Stimulated activated CD4-positive, alpha-beta T cell treated with anti-CD3 and anti-CD28 coated beads, Interleukin-12 subunit alpha, Interleukin-12 subunit beta, amount 100 ng/mL, for 24 hours (primary cell): ENCODE measurements around the gene HMGB4.

ENCODE experiments used
- DNase-seq, 2 experiments: peaks; one replicate each; pipeline ENCODE4 v3.0.0-alpha.2; 2020; ENCODE audit warnings: low read depth in 2 of 2

The HMGB4 gene

GRCh38 chr1:33863779-33864178 is at the start of gene HMGB4:
TSS of gene HMGB4 (plus strand) at chr1:33864079. CDS start at chr1:33864192, 113 bp downstream.
- no peak for DNase-seq

- no peak for DNase-seq
Measured at GRCh38 chr1:33814166-33814565, 49.7 kb upstream of the HMGB4 start.

GRCh38 chr1:33815061-33815460 is 48.8 kb upstream of the HMGB4 start:
- no peak for DNase-seq

GRCh38 chr1:33818071-33818470 is 45.8 kb upstream of the HMGB4 start:
- no peak for DNase-seq

- DNase-seq, result no peak
Measured at GRCh38 chr1:33819290-33819912, 44.5 kb upstream of the HMGB4 start.

- no peak for DNase-seq
Measured at GRCh38 chr1:33819913-33820311, 44.0 kb upstream of the HMGB4 start.

GRCh38 chr1:33820804-33821203 is 43.1 kb upstream of the HMGB4 start:
- DNase-seq, result no peak

GRCh38 chr1:33821291-33821690 is 42.6 kb upstream of the HMGB4 start:
- DNase-seq, result no peak

GRCh38 chr1:33822396-33822795 is 41.5 kb upstream of the HMGB4 start:
- no peak for DNase-seq

GRCh38 chr1:33823401-33823800 is 40.5 kb upstream of the HMGB4 start:
- DNase-seq, result no peak

GRCh38 chr1:33823830-33824229 is 40.0 kb upstream of the HMGB4 start:
- no peak for DNase-seq

GRCh38 chr1:33824321-33824720 is 39.6 kb upstream of the HMGB4 start:
- DNase-seq, result no peak

- DNase-seq, result no peak
Measured at GRCh38 chr1:33824971-33825370, 38.9 kb upstream of the HMGB4 start.

- DNase-seq, result no peak
Measured at GRCh38 chr1:33825506-33825905, 38.4 kb upstream of the HMGB4 start.

- no peak for DNase-seq
Measured at GRCh38 chr1:33826311-33826710, 37.6 kb upstream of the HMGB4 start.

- no peak for DNase-seq
Measured at GRCh38 chr1:33826711-33827110, 37.2 kb upstream of the HMGB4 start.

- DNase-seq, result no peak
Measured at GRCh38 chr1:33828059-33828458, 35.8 kb upstream of the HMGB4 start.

GRCh38 chr1:33828654-33829053 is 35.2 kb upstream of the HMGB4 start:
- no peak for DNase-seq

- DNase-seq, result no peak
Measured at GRCh38 chr1:33836911-33837310, 27.0 kb upstream of the HMGB4 start.

- DNase-seq, result no peak
Measured at GRCh38 chr1:33837635-33838034, 26.2 kb upstream of the HMGB4 start.

GRCh38 chr1:33841494-33841893 is 22.4 kb upstream of the HMGB4 start:
- no peak for DNase-seq

GRCh38 chr1:33842348-33842747 is 21.5 kb upstream of the HMGB4 start:
- DNase-seq, result no peak

GRCh38 chr1:33844166-33844565 is 19.7 kb upstream of the HMGB4 start:
- DNase-seq, result no peak

- DNase-seq, result no peak
Measured at GRCh38 chr1:33846861-33847260, 17.0 kb upstream of the HMGB4 start.
